MCF 10A (cell line): ENCODE measurements around the gene TARDBP. TPM values are rescaled to one million over a fixed set of nuclear protein-coding genes. Genes with fewer than 3 reads are reported as not detected.
"Not testable (repeated sequence)": the region's sequence is repeated elsewhere in the genome, so short reads cannot be mapped to it uniquely, and the experiment has no call there.

Experiments used
- BruUV-seq: library from RNA; stranded (reverse); fragments of 400-500 nt; replicated peaks from 2 replicates; lab custom pipeline; 2021; lab: Mats Ljungman, UMichigan
- CTCF ChIA-PET: fragments of 300-600 bp; sonication (Branson Sonifier 250); formaldehyde crosslinking; extraction: SDS; loops from one replicate; lab custom pipeline; 2021; ENCODE audit warnings: antibody characterized with exemption, inconsistent platforms; lab: Yijun Ruan, JAX
- POLR2A ChIA-PET: fragments of 300-600, 350-650 bp; sonication (Branson Sonifier 250); formaldehyde crosslinking; extraction: SDS; loops from one replicate; lab custom pipeline; 2020; ENCODE audit warnings: antibody characterized with exemption, inconsistent platforms; lab: Yijun Ruan, JAX
- DNase-seq: peaks from one replicate; pipeline ENCODE4 v3.0.0-alpha.2; 2018; ENCODE audit not compliant: unreplicated experiment
- H3K27ac Mint-ChIP-seq: one replicate; pipeline ENCODE4 v1.8.0; 2022; ENCODE audit warnings: mild to moderate bottlenecking, low read depth, mixed read lengths; ENCODE audit not compliant: unreplicated experiment
- H3K27me3 Mint-ChIP-seq: one replicate; pipeline ENCODE4 v1.8.0; 2022; ENCODE audit warnings: mixed read lengths; ENCODE audit not compliant: insufficient read depth, unreplicated experiment
- H3K36me3 Mint-ChIP-seq: one replicate; pipeline ENCODE4 v1.8.0; 2022; ENCODE audit warnings: mild to moderate bottlenecking, moderate library complexity, mixed read lengths; ENCODE audit not compliant: insufficient read depth, unreplicated experiment
- H3K4me1 Mint-ChIP-seq: one replicate; pipeline ENCODE4 v1.8.0; 2022; ENCODE audit warnings: mixed read lengths; ENCODE audit not compliant: insufficient read depth, unreplicated experiment
- H3K4me3 Mint-ChIP-seq: one replicate; pipeline ENCODE4 v1.8.0; 2022; ENCODE audit warnings: mild to moderate bottlenecking, moderate library complexity, mixed read lengths; ENCODE audit not compliant: unreplicated experiment
- H3K9me3 Mint-ChIP-seq: one replicate; pipeline ENCODE4 v1.8.0; 2022; ENCODE audit warnings: mixed read lengths; ENCODE audit not compliant: unreplicated experiment
- CTCF ChIP-seq: fragments of 200-600 bp; IDR thresholded peaks from one replicate; pipeline ENCODE4 v1.8.0; 2022; ENCODE audit warnings: antibody characterized with exemption, mild to moderate bottlenecking; ENCODE audit not compliant: unreplicated experiment
- intact Hi-C: fragments of 100-400 bp; cut with micrococcal nuclease; formaldehyde crosslinking; loops from 2 replicates; pipeline ENCODE4 v1.14.1; 2022
- total RNA-seq: library from RNA; stranded (reverse); gene quantifications from 2 replicates; pipeline ENCODE4 v1.2.3, GENCODE V29; 2022

Gene TARDBP
- total RNA-seq, 1 experiment from 2014 or later: 144 TPM

DNA sequence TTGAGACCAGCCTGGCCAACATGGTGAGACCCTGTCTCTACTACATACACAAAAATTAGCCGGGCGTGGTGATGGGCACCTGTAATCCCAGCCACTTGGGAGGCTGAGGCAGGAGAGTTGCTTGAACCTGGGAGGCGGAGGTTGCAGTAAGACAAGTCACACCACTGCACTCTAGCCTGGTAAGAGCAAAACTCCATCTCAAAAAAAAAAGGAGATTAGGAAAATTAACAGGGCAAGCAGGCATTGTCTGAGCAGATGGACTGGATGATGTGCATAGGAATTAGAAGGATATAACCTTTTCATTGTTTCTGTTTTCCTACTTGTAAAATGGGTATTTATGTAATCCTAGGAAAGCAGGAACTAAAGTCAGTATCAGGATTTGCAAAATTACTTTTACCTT lies 15.6 kb downstream of the TARDBP start:
- CTCF ChIA-PET: interaction anchor here (0.6 to 1.6 kb wide), 2 partner anchors 10 to 654 kb away, joined by 3 to 12 read pairs; no protein-coding TSS in a partner anchor
- no peak for TF ChIP-seq CTCF
- Mint-ChIP-seq H3K36me3 (peaks cover 63% of the 10 kb centered on the region), H3K27me3 (no peaks in the 10 kb centered on the region), H3K27ac (no peak overlapping the region), H3K4me3 (no peak overlapping the region), H3K9me3 (no peaks in the 10 kb centered on the region), H3K4me1 (peaks cover 13% of the 10 kb centered on the region)
- POLR2A ChIA-PET: interaction anchor here (1.1 to 1.3 kb wide), 2 partner anchors 9 to 16 kb away, joined by 4 to 6 read pairs; partner anchors contain the start of gene TARDBP
- intact Hi-C loops: no loop called here
- no TSS peak for BruUV-seq
- DNase-seq: no peak

GRCh38 chr1:11030865-11031264 lies 18.4 kb downstream of the TARDBP start:
- no peak for DNase-seq
- Mint-ChIP-seq H3K4me1 (no peaks in the 10 kb centered on the region), H3K9me3 (no peaks in the 10 kb centered on the region), H3K27me3 (no peaks in the 10 kb centered on the region), H3K27ac (no peak overlapping the region), H3K4me3 (no peak overlapping the region), H3K36me3 (peaks cover 35% of the 10 kb centered on the region)
- no TSS peak for BruUV-seq
- no peak for TF ChIP-seq CTCF
- POLR2A ChIA-PET: interaction anchor here (0.7 to 1.2 kb wide), 2 partner anchors 18 to 122 kb away, joined by 3 to 4 read pairs; partner anchors contain the start of gene TARDBP
- CTCF ChIA-PET: interaction anchor here (0.7 kb wide), 1 partner anchor 35 kb away, joined by 3 read pairs; no protein-coding TSS in a partner anchor
- intact Hi-C loops: no loop called here

- Mint-ChIP-seq H3K36me3 (peaks cover 26% of the 10 kb centered on the region), H3K27ac (no peak overlapping the region), H3K4me3 (no peak overlapping the region), H3K9me3 (no peaks in the 10 kb centered on the region), H3K27me3 (no peaks in the 10 kb centered on the region), H3K4me1 (no peaks in the 10 kb centered on the region)
- no peak for DNase-seq
- no TSS peak for BruUV-seq
- no peak for TF ChIP-seq CTCF
- POLR2A ChIA-PET: interaction anchor here (0.6 to 0.7 kb wide), 2 partner anchors 20 to 45 kb away, joined by 3 read pairs; no protein-coding TSS in a partner anchor
- CTCF ChIA-PET: interaction anchor here (0.7 kb wide), 1 partner anchor 210 kb away, joined by 3 read pairs; no protein-coding TSS in a partner anchor
- intact Hi-C loops: no loop called here
Observed at GRCh38 chr1:11031624-11032262, 19.3 kb downstream of the TARDBP start.

DNA sequence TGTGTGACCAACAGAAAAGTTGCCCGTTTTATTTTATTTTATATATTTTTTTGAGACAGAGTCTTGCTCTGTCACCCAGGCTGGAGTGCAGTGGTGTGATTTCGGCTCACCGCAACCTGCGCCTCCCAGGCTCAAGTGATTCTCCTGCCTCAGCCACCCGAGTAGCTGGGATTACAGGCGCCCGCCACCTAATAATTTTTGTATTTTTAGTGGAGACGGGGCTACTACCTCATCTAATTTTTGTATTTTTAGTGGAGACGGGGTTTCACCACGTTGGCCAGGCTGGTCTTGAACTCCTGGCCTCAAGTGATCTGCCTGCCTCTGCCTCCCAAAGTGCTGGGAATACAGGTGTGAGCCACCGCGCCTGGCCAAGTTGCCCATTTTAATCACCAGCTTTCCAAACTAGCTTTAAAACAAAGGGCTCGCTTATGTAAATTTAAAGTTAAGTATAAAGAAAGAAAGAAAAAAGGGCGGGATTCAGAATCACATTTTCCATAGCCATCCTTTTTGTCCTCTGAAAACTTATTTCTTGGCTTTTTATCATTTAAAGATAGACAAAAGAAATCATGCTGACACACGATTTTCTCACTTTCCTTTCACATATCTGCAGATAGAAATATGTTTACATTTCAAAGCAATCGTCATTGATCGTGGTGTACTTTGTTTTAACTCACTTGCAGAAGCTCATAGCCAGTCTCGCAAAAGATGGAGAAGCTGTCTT lies 24.7 kb downstream of the TARDBP start:
- H3K9me3 Mint-ChIP-seq, H3K4me3 Mint-ChIP-seq, H3K36me3 Mint-ChIP-seq, H3K4me1 Mint-ChIP-seq, H3K27ac Mint-ChIP-seq, H3K27me3 Mint-ChIP-seq, DNase-seq, BruUV-seq: not testable (repeated sequence)
- POLR2A ChIA-PET: interaction anchor here (0.7 to 1.6 kb wide), 13 partner anchors 10 to 943 kb away, joined by 3 to 16 read pairs (median 4); partner anchors contain the start of genes CLCN6, MTHFR, SRM and TARDBP
- intact Hi-C loops: loop anchor here (1.0 to 5.0 kb wide), 3 partner anchors 205 to 682 kb away; no protein-coding TSS in a partner anchor
- CTCF ChIA-PET: interaction anchor here (0.6 to 4.1 kb wide), 49 partner anchors 10 to 1421 kb away, joined by 3 to 64 read pairs (median 4); partner anchors contain the start of genes AGTRAP, EXOSC10, MASP2 and SRM
